Muscle layer of colon (tissue), 2 donors: Measurements from ENCODE around the gene ARMC3.

Experiments used
- H3K27ac ChIP-seq: one replicate; pipeline ENCODE4 v1.7.0; 2013; ENCODE audit warnings: low read depth, mild to moderate bottlenecking, low read length, moderate library complexity
- H3K27me3 ChIP-seq, 2 donors: one replicate each; pipeline ENCODE4 v1.7.0; 2013; ENCODE audit warnings: low read length in 2 of 2, mild to moderate bottlenecking in 2 of 2; ENCODE audit not compliant: insufficient read depth in 2 of 2, control insufficient read depth in 1 of 2
- H3K36me3 ChIP-seq: one replicate; pipeline ENCODE4 v1.7.0; 2013; ENCODE audit warnings: mild to moderate bottlenecking, low read length; ENCODE audit not compliant: insufficient read depth
- H3K4me1 ChIP-seq: one replicate; pipeline ENCODE4 v1.7.0; 2013; ENCODE audit warnings: mild to moderate bottlenecking, low read length; ENCODE audit not compliant: insufficient read depth
- H3K4me3 ChIP-seq, 2 donors: one replicate each; pipeline ENCODE4 v1.7.0; 2013; ENCODE audit warnings: low read length in 2 of 2, low read depth in 1 of 2, mild to moderate bottlenecking in 1 of 2, moderate library complexity in 1 of 2
- H3K9ac ChIP-seq: one replicate; pipeline ENCODE4 v1.7.0; 2013; ENCODE audit warnings: low read length
- H3K9me3 ChIP-seq: one replicate; pipeline ENCODE4 v1.7.0; 2013; ENCODE audit warnings: mild to moderate bottlenecking, low read length
- donor health status: abdominal sarcoma.
- donor health status: Adenocarcinoma of cecum.

The ARMC3 gene

GRCh38 chr10:22977751-22978150 lies 49.9 kb downstream of the ARMC3 start:
- Histone ChIP-seq H3K27me3 (no peaks in the 10 kb centered on the region), H3K27ac (no peak overlapping the region), H3K4me3 (no peak overlapping the region), H3K9me3 (no peaks in the 10 kb centered on the region), H3K4me1 (no peaks in the 10 kb centered on the region), H3K36me3 (no peaks in the 10 kb centered on the region), H3K9ac (no peak overlapping the region)

GRCh38 chr10:22978287-22978686 lies 50.4 kb downstream of the ARMC3 start:
- H3K27ac ChIP-seq, result no peak overlapping the region
- H3K9me3 ChIP-seq, result no peaks in the 10 kb centered on the region
- no peaks in the 10 kb centered on the region for H3K27me3 ChIP-seq
- no peaks in the 10 kb centered on the region for H3K36me3 ChIP-seq
- no peak overlapping the region for H3K9ac ChIP-seq
- no peaks in the 10 kb centered on the region for H3K4me1 ChIP-seq
- no peak overlapping the region for H3K4me3 ChIP-seq

- Histone ChIP-seq H3K36me3 (no peaks in the 10 kb centered on the region), H3K4me1 (no peaks in the 10 kb centered on the region), H3K27me3 (no peaks in the 10 kb centered on the region), H3K27ac (no peak overlapping the region), H3K4me3 (no peak overlapping the region), H3K9ac (no peak overlapping the region), H3K9me3 (no peaks in the 10 kb centered on the region)
Measured at GRCh38 chr10:22978918-22979317, 51.1 kb downstream of the ARMC3 start.

- no peaks in the 10 kb centered on the region for H3K4me1 ChIP-seq
Measured at GRCh38 chr10:22980822-22981221, 53.0 kb downstream of the ARMC3 start.

DNA sequence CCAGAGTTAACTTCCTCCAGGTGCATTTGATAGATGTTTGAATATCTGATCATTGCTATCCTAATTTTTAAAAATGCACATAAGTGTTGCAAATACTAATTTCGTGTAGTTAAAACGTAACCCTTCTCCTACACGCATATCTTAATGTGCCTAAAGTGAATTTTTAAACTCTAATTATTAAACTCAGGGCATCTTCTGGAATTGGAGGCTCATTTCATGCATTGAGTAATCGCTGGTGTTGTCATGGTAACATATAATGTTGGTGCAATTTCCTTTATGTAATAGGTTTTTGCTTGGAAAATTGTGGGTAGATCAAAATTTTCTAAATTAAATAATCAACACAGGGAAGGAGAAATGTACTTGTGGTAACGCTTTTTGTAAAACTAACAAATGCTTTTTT lies 56.2 kb downstream of the ARMC3 start:
- Histone ChIP-seq H3K27ac (no peak overlapping the region), H3K4me1 (no peaks in the 10 kb centered on the region)

More at GRCh38 chr10:22980822-22981221, 53.0 kb downstream of the ARMC3 start:
- H3K9ac ChIP-seq, result no peak overlapping the region
- no peaks in the 10 kb centered on the region for H3K9me3 ChIP-seq
- H3K4me3 ChIP-seq, result no peak overlapping the region
- H3K36me3 ChIP-seq, result no peaks in the 10 kb centered on the region
- no peak overlapping the region for H3K27ac ChIP-seq
- H3K27me3 ChIP-seq, result no peaks in the 10 kb centered on the region

GRCh38 chr10:22986771-22987542 lies 59.1 kb downstream of the ARMC3 start:
- H3K4me3 ChIP-seq, result no peak overlapping the region
- H3K36me3 ChIP-seq, result no peaks in the 10 kb centered on the region
- H3K27me3 ChIP-seq, result no peaks in the 10 kb centered on the region
- no peak overlapping the region for H3K9ac ChIP-seq
- no peak overlapping the region for H3K27ac ChIP-seq
- no peaks in the 10 kb centered on the region for H3K9me3 ChIP-seq
- H3K4me1 ChIP-seq, result no peaks in the 10 kb centered on the region

More for the DNA sequence above, 56.2 kb downstream of the ARMC3 start:
- Histone ChIP-seq H3K9me3 (no peaks in the 10 kb centered on the region), H3K36me3 (no peaks in the 10 kb centered on the region), H3K9ac (no peak overlapping the region), H3K4me3 (no peak overlapping the region), H3K27me3 (no peaks in the 10 kb centered on the region)

GRCh38 chr10:22988581-22989360 lies 60.9 kb downstream of the ARMC3 start:
- Histone ChIP-seq H3K4me1 (no peaks in the 10 kb centered on the region), H3K4me3 (no peak overlapping the region), H3K36me3 (no peaks in the 10 kb centered on the region), H3K9ac (no peak overlapping the region), H3K27me3 (no peaks in the 10 kb centered on the region), H3K9me3 (no peaks in the 10 kb centered on the region), H3K27ac (no peak overlapping the region)

- H3K4me3 ChIP-seq, result no peak overlapping the region
- H3K36me3 ChIP-seq, result no peaks in the 10 kb centered on the region
- no peaks in the 10 kb centered on the region for H3K9me3 ChIP-seq
- no peak overlapping the region for H3K27ac ChIP-seq
- no peaks in the 10 kb centered on the region for H3K4me1 ChIP-seq
- no peaks in the 10 kb centered on the region for H3K27me3 ChIP-seq
- H3K9ac ChIP-seq, result no peak overlapping the region
Measured at GRCh38 chr10:22990443-22990842, 62.6 kb downstream of the ARMC3 start.

- Histone ChIP-seq H3K27me3 (no peaks in the 10 kb centered on the region), H3K9me3 (no peaks in the 10 kb centered on the region), H3K4me3 (no peak overlapping the region), H3K27ac (no peak overlapping the region), H3K9ac (no peak overlapping the region), H3K36me3 (no peaks in the 10 kb centered on the region), H3K4me1 (no peaks in the 10 kb centered on the region)
Measured at GRCh38 chr10:22992075-22992474, 64.2 kb downstream of the ARMC3 start.

DNA sequence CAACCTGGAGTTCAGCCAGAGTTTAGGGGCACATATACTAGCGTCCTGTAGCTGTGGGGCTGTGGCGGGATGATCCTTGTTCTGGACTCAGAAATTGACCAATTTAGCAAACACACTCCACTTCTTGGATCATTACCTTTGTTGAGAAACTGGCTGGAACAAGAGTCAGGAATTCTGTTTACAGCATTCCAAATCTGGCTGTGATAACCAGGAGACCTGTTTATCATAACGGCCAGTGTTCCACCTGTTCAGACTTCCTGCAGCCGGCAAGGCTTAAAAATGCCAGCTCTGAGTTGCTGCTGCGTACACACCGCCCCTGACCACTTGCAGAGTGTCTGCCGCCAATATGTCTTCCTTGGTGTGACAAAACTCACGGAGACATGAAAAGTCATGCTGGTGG lies 64.8 kb downstream of the ARMC3 start:
- Histone ChIP-seq H3K9ac (no peak overlapping the region), H3K4me1 (no peaks in the 10 kb centered on the region), H3K27ac (no peak overlapping the region), H3K27me3 (no peaks in the 10 kb centered on the region), H3K9me3 (no peaks in the 10 kb centered on the region), H3K4me3 (no peak overlapping the region), H3K36me3 (no peaks in the 10 kb centered on the region)

- Histone ChIP-seq H3K36me3 (no peaks in the 10 kb centered on the region), H3K27ac (no peak overlapping the region), H3K9ac (no peak overlapping the region), H3K9me3 (no peaks in the 10 kb centered on the region), H3K27me3 (no peaks in the 10 kb centered on the region), H3K4me1 (no peaks in the 10 kb centered on the region), H3K4me3 (no peak overlapping the region)
Measured at GRCh38 chr10:22993314-22993713, 65.5 kb downstream of the ARMC3 start.
